Measurements from ENCODE around the gene FTO.
"Not testable (repeated sequence)": the region's sequence is repeated elsewhere in the genome, so short reads cannot be mapped to it uniquely, and the experiment has no call there.

FTO gene

DNA sequence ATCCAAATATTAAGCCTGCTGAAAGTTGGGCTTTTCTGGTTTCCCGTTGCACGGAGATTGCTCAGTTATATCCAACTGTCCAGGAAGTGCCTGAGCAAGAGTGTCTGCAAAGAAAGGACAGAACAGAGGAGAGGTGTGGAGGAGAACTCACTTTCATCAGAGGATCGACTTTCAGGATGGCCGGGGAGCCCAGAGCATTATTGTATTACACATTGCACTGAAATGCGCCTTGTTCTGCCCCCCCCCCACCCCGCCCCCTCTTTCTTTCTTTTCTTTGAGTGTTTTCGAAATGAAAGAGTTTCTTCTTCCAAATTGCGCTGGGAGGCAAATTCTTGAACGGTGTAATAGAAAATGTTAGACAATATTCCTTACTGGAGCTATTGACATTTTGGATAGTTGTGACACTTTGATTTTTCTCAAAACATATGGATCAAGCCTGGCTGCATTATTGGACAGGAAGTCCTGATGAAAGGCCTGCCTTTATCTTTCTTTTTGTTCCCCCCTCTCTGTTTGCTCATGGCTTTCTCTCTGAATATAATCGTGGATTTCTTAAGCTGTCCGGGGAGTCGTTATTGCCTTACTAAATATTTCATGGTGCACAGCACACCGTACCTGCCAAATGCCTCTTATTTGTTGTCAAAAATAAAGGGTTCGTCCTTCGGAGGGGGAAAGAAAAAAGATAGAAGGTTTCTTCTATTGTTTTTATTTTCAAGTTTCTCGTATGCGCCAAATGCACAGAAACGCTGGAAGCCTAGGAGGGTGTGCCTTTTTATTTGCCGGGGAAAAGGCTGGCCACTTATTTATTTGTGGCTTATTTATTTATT lies 471.8 kb downstream of the FTO start:
- TF ChIP-seq ZFX (IDR thresholded peaks at IDR 0.05; ENCODE audit: borderline replicate concordance): no peak
- TF ChIP-seq, protein P1, sequence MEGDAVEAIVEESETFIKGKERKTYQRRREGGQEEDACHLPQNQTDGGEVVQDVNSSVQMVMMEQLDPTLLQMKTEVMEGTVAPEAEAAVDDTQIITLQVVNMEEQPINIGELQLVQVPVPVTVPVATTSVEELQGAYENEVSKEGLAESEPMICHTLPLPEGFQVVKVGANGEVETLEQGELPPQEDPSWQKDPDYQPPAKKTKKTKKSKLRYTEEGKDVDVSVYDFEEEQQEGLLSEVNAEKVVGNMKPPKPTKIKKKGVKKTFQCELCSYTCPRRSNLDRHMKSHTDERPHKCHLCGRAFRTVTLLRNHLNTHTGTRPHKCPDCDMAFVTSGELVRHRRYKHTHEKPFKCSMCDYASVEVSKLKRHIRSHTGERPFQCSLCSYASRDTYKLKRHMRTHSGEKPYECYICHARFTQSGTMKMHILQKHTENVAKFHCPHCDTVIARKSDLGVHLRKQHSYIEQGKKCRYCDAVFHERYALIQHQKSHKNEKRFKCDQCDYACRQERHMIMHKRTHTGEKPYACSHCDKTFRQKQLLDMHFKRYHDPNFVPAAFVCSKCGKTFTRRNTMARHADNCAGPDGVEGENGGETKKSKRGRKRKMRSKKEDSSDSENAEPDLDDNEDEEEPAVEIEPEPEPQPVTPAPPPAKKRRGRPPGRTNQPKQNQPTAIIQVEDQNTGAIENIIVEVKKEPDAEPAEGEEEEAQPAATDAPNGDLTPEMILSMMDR (IDR thresholded peaks at IDR 0.05): no peak
- no peak overlapping the region for H3K27ac ChIP-seq

DNA sequence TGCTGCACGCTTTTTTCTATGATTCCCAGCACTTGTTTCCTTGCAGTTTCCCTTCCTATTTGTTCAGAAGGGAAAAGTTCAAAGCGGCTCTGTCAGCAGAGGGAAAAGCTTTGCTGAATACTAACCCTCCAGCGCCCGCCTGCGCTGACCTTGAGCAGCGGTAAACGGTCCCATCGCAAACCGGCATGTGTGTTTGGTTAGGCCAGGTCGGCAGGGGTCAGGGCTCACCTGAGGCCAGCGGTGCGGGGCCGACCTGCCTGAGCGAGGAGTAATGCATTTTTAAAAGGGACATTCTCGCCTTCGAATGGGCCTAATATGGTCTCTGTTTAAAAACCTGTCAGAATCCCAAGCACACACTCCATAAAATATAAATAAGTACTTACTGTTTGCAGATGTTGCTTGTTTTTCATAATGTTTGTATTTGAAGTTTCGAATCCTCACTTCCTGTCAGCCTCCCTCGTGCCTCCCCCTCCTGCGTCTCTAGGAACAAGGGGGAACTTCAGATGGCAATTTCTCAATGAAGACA lies 472.5 kb downstream of the FTO start:
- TF ChIP-seq ZFX (IDR thresholded peaks at IDR 0.05; ENCODE audit: borderline replicate concordance): no peak
- TF ChIP-seq, protein P1 (IDR thresholded peaks at IDR 0.05): 0 out of 2 replicates have a peak, but pooled peaks have one; percentile 12
- no peak overlapping the region for H3K27ac ChIP-seq

DNA sequence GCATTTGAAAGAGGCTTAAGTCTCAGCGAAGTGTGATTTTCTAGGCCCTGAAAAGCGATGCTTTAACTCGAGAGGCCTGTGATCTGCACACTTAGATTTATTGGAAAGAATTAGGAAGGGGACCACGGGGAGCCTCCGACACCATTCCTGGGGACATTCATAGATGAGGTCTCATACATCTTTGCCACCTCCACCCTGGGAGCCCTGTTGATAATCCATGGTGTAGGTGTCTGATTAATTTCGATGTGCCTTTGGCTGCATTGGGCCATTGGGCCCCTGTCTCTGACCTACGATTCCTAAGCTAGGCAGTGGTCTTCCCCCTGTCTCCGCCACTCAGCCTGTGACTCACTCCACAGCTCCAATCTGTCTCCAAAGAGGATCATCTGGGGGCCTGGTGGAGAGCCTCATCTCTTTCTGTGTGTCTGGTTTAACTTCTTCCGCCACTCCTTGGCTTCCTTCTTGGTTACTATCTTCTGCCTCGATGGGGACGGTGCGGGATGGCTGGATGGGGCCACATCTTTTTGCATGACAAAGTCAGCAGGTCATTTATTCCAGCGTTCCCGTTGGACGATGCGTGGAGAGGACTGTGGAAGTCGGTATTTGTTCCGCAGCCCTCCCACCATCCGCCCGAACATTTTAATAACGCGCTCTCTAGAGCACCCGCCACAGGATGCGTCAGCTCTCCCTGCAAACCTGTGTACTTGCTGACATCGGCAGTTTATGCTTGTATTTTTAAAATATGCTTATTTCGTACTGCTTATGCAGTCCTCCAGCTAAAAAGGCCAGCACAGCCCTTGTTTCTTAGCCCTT lies 473.3 kb downstream of the FTO start:
- TF ChIP-seq, protein P1 (IDR thresholded peaks at IDR 0.05): no peak
- TF ChIP-seq ZFX (IDR thresholded peaks at IDR 0.05; ENCODE audit: borderline replicate concordance): no peak
- no peak overlapping the region for H3K27ac ChIP-seq

DNA sequence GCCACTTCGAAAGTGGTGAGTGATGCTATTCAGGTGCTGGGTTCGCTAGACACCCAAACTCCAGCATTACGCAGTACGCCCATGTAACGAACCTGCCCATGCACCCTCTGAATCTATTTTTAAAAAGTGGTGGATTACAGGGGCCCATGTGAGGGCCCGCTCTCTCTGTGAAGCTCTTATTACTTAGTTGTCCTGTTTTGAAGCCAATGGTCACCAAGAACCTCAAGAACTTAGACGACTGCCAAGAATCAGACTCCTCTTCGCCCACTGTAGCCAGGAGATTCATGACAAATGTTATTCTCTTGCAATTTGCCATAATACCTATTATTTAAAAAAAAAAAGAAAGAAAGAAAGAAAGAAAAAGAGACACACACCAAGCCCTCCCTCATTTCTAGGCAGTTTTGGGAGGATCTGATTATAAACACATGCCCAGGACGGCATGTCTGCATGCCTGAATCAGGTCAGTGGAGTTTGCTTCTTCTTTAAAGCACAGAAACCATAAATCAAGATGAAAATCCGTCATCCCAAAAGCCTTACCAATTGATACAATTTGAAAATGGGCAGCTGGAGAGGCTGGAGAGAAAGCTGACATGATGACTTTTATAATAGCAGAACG lies 474.0 kb downstream of the FTO start:
- no peak overlapping the region for H3K27ac ChIP-seq
- TF ChIP-seq, protein P1 (IDR thresholded peaks at IDR 0.05): no peak
- TF ChIP-seq ZFX (IDR thresholded peaks at IDR 0.05; ENCODE audit: borderline replicate concordance): no peak

DNA sequence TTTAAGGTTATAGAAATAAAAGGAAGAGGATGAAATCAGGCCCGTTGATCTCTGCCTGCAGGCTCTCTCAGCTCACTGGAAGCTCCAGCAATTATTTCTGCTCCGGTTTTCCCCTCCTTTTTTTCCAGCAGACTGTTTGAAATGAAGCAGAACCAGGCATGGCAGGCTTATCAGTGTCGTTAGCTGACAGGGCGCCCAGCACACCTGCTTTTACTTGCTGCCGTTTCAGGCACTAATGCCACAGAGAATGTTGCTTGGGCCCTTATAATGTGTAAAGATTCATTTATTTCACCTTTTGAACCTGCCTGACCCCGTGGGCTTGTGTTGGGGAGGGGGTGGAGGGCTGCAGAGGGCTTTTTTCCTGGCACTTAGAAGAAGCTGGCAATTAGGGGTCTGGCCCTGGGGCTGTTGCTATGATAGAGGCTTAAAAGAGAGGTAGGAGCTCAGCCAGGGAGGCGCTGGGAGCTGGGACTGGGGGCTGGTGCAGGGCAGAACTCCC lies 474.6 kb downstream of the FTO start:
- no peak overlapping the region for H3K27ac ChIP-seq
- TF ChIP-seq ZFX (IDR thresholded peaks at IDR 0.05; ENCODE audit: borderline replicate concordance): no peak
- TF ChIP-seq, protein P1 (IDR thresholded peaks at IDR 0.05): no peak

DNA sequence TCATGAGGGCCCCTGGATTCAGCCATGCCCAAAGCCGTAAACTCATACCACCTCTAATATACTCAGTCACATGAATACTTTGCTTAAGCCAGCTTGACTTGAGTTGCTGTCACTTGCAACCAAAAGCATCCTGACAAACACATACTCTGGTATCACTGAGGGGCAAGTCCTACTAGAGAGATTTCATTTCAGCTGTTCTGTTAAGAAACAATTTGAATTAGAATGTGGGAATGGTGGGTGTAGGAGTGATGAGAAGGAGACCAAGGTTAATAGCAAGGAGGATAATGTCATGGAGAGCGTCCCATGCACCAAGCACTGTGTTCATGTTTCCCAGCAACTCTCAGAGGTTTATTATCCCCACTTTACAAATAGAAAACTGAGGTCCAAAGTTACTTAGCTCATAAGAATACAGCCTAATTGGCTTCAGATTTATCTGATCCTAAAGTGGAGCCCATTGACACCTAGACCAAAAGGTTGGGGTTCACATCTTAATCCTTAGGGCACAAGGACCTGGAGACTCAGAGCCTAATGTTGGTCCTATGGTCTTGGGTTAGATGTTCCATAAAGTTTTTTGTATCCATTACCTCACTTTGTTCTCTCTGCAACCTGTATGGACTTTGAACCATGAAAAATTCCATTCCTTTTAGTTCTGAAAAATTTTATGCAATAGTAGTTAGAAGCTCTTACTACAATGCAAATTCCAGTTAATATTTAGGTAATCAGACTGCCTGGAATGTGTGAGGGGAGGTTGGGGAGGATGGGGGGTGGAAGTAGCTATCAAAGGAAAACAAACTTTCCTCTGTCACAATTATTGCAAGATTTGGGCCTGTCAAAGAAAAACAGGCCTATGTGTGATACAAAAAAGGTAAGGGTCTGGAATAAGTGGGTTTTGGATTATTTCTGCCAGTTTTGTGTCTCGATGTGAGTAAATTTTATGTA lies 476.7 kb downstream of the FTO start:
- H3K27ac ChIP-seq: no peak overlapping the region
- no peak for TF ChIP-seq ZFX (IDR thresholded peaks at IDR 0.05; ENCODE audit: borderline replicate concordance)
- TF ChIP-seq, protein P1 (IDR thresholded peaks at IDR 0.05): no peak

DNA sequence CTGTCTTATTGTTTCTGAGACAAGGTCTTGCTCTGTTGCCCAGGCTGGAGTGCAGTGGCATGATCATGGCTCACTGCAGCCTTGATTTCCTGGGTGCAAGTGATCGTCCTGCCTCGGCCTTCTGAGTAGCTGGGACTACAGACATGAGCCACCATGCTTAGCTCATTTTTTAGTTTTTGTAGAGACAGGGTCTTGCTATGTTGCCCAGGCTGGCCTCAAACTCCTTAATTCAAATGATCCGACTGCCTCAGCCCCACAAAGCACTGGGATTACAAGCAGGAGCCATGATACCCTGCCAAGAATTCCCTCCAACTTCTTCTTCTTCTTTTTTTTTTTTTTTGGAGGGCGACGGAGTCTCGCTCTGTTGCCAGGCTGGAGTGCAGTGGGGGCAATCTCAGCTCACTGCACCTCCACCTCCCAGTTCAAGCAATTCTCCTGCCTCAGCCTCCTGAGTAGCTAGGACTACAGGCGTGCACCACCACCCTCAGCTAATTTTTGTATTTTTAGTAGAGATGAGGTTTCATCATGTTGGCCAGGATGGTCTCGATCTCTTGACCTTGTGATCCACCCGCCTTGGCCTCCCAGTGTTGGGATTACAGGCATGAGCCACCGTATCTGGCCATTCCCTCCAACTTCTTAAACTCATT lies 477.9 kb downstream of the FTO start:
- H3K27ac ChIP-seq: not testable (repeated sequence)
